HepG2 (cell line): ENCODE measurements around the gene CERS6. TPM values are rescaled to one million over a fixed set of nuclear protein-coding genes. Genes with fewer than 3 reads are reported as not detected.
A peak's percentile ranks its signal among the peaks of the same experiment; 100 is the strongest.

Experiments used
- ASH2L ChIP-seq: fragments of 300-600, 200-600 bp; sonication (generic); IDR thresholded peaks from 2 replicates; pipeline ENCODE4 v1.7.0; 2017; ENCODE audit warnings: low read depth, mild to moderate bottlenecking, moderate library complexity, mixed read lengths, low read length; ENCODE audit not compliant: insufficient read length
- ELF1 ChIP-seq: sonication (generic); formaldehyde crosslinking; IDR thresholded peaks from 2 replicates; pipeline ENCODE4 v1.4.0; 2020; ENCODE audit warnings: missing genetic modification reagents
- FOSL2 ChIP-seq: sonication (generic); formaldehyde crosslinking; IDR thresholded peaks from 2 replicates; pipeline ENCODE4 v1.4.0; 2020; ENCODE audit warnings: missing genetic modification reagents
- IKZF4 ChIP-seq: sonication (generic); formaldehyde crosslinking; IDR thresholded peaks from 2 replicates; pipeline ENCODE4 v1.5.1; 2020; ENCODE audit warnings: borderline replicate concordance, mild to moderate bottlenecking, low read depth, missing genetic modification reagents; ENCODE audit errors: not compliant biosample characterization
- KLF6 ChIP-seq: IDR thresholded peaks from 2 replicates; pipeline ENCODE4 v1.8.0; 2016; ENCODE audit warnings: missing biosample characterization, missing genetic modification reagents
- MTERF4 ChIP-seq: sonication (generic); formaldehyde crosslinking; IDR thresholded peaks from 2 replicates; pipeline ENCODE4 v1.8.0; 2023; ENCODE audit warnings: mild to moderate bottlenecking, missing genetic modification reagents
- MYC ChIP-seq: sonication (generic); formaldehyde crosslinking; IDR thresholded peaks from 2 replicates; pipeline ENCODE4 v1.9.0; 2021; ENCODE audit warnings: missing genetic modification reagents, borderline replicate concordance
- REXO4 ChIP-seq: sonication (generic); formaldehyde crosslinking; IDR thresholded peaks from 2 replicates; pipeline ENCODE4 v1.8.0; 2022; ENCODE audit warnings: missing genetic modification reagents, mild to moderate bottlenecking, borderline replicate concordance
- RXRA ChIP-seq: sonication (generic); formaldehyde crosslinking; IDR thresholded peaks from 2 replicates; pipeline ENCODE4 v1.5.1; 2020; ENCODE audit warnings: missing genetic modification reagents
- SMARCC2 ChIP-seq: fragments of 450-650 bp; IDR thresholded peaks from 2 replicates; pipeline ENCODE4 v1.6.1; 2017; ENCODE audit warnings: antibody characterized with exemption, mild to moderate bottlenecking
- SP4 ChIP-seq: sonication (generic); formaldehyde crosslinking; IDR thresholded peaks from 2 replicates; pipeline ENCODE4 v1.8.1; 2023; ENCODE audit warnings: mild to moderate bottlenecking, missing genetic modification reagents
- SSRP1 ChIP-seq: IDR thresholded peaks from 2 replicates; pipeline ENCODE4 v1.6.1; 2016; ENCODE audit warnings: control low read depth
- ZNF124 ChIP-seq: sonication (generic); formaldehyde crosslinking; IDR thresholded peaks from 2 replicates; pipeline ENCODE4 v1.4.0; 2020; ENCODE audit warnings: missing genetic modification reagents
- ZNF772 ChIP-seq: sonication (generic); formaldehyde crosslinking; IDR thresholded peaks from 2 replicates; pipeline ENCODE4 v1.5.0; 2020; ENCODE audit warnings: mild to moderate bottlenecking, missing genetic modification reagents
- ZNF790 ChIP-seq: sonication (generic); formaldehyde crosslinking; IDR thresholded peaks from 2 replicates; pipeline ENCODE4 v1.8.0; 2022; ENCODE audit warnings: missing genetic modification reagents, mild to moderate bottlenecking, borderline replicate concordance
- ZUFSP ChIP-seq: sonication (generic); formaldehyde crosslinking; IDR thresholded peaks from 2 replicates; pipeline ENCODE4 v1.9.0; 2021; ENCODE audit warnings: missing genetic modification reagents, mild to moderate bottlenecking, borderline replicate concordance
- polyA plus RNA-seq, 8 experiments: library from polyadenylated mRNA; depleted of rRNA in 3 of 8; stranded (reverse) in 7 of 8; unstranded in 1 of 8; fragments of >200 nt; fragmentation: Illumina TruSeq in 4 of 8; extraction: Trizol in 4 of 8; gene quantifications; 2 replicates each; pipeline versions ENCODE4 v1.2.1 to v1.2.3, GENCODE V29; 2011 to 2016; ENCODE audit warnings: low read depth in 4 of 8, missing spikeins in 1 of 8, mixed read lengths in 1 of 8; ENCODE audit not compliant: insufficient read depth in 1 of 8
- total RNA-seq, 5 experiments: library from RNA; depleted of rRNA; stranded (reverse); fragments of >200 nt; fragmentation: Illumina TruSeq; extraction: Trizol; gene quantifications; 2 replicates each; pipeline ENCODE4 v1.2.3, GENCODE V29; 2016; ENCODE audit warnings: low read depth in 1 of 5
- TF ChIP-seq, protein P1 (sequence below): sonication (generic); formaldehyde crosslinking; IDR thresholded peaks from 2 replicates; pipeline ENCODE4 v1.4.0; 2020; ENCODE audit warnings: missing genetic modification reagents
- TF ChIP-seq, protein P2 (sequence below): sonication (generic); formaldehyde crosslinking; IDR thresholded peaks from 2 replicates; pipeline ENCODE4 v1.5.0; 2020; ENCODE audit warnings: mild to moderate bottlenecking, missing genetic modification reagents

CERS6 gene
- total and polyA plus RNA-seq, 2 of the 13 experiments (the other 11 are each of a cell fraction or from before 2014, with no cell fraction given) = 10.1 to 20.3 TPM

DNA sequence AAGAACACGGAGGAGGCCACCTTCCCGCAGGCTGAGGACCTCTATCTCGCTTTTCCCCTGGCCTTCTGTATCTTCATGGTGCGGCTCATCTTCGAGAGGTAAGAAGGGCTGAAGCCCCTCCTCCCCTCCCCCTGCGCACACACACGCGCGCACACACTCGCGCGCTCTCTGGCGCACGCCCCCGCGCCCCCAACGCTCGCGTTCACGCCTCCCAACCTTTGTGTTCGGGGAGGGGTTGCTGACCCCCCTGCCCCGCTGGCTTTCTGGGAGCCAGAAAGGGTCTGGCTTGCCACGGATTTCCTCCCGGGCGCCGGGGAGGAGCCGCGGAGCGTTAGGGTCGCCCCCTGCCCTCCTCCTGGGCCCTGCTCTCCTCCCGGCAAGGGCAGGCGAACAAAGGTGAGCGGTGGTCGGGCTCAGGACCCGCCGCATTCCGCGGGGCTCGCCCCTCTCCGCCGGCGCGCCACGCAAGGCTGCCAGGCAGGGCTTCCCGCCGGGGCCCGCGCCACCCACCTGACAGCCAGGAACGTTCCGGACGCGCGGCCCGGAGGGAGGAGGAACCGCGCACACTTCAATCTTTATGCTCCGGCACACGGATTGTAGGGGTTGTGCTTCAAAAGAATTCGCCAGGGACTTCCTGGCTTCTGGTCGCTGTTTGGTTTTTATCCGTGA, 583 bp downstream of the CERS6 start (continued):
- TF ChIP-seq, protein P1, sequence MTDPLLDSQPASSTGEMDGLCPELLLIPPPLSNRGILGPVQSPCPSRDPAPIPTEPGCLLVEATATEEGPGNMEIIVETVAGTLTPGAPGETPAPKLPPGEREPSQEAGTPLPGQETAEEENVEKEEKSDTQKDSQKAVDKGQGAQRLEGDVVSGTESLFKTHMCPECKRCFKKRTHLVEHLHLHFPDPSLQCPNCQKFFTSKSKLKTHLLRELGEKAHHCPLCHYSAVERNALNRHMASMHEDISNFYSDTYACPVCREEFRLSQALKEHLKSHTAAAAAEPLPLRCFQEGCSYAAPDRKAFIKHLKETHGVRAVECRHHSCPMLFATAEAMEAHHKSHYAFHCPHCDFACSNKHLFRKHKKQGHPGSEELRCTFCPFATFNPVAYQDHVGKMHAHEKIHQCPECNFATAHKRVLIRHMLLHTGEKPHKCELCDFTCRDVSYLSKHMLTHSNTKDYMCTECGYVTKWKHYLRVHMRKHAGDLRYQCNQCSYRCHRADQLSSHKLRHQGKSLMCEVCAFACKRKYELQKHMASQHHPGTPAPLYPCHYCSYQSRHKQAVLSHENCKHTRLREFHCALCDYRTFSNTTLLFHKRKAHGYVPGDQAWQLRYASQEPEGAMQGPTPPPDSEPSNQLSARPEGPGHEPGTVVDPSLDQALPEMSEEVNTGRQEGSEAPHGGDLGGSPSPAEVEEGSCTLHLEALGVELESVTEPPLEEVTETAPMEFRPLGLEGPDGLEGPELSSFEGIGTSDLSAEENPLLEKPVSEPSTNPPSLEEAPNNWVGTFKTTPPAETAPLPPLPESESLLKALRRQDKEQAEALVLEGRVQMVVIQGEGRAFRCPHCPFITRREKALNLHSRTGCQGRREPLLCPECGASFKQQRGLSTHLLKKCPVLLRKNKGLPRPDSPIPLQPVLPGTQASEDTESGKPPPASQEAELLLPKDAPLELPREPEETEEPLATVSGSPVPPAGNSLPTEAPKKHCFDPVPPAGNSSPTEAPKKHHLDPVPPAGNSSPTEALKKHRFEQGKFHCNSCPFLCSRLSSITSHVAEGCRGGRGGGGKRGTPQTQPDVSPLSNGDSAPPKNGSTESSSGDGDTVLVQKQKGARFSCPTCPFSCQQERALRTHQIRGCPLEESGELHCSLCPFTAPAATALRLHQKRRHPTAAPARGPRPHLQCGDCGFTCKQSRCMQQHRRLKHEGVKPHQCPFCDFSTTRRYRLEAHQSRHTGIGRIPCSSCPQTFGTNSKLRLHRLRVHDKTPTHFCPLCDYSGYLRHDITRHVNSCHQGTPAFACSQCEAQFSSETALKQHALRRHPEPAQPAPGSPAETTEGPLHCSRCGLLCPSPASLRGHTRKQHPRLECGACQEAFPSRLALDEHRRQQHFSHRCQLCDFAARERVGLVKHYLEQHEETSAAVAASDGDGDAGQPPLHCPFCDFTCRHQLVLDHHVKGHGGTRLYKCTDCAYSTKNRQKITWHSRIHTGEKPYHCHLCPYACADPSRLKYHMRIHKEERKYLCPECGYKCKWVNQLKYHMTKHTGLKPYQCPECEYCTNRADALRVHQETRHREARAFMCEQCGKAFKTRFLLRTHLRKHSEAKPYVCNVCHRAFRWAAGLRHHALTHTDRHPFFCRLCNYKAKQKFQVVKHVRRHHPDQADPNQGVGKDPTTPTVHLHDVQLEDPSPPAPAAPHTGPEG (CRISPR knock-in tag) = no peak
- TF ChIP-seq SP4 (CRISPR knock-in tag) (peak; percentile 60; the same call in 1 of the 2 replicates), ZNF772 (CRISPR knock-in tag) (no peak; the same call in 1 of the 2 replicates), KLF6 (CRISPR knock-in tag) (no peak; the same call in 1 of the 2 replicates), FOSL2 (CRISPR knock-in tag) (0 out of 2 replicates have a peak, but pooled peaks have one; percentile 13), ASH2L (peak; percentile 85), REXO4 (CRISPR knock-in tag) (no peak), IKZF4 (CRISPR knock-in tag) (peak; percentile 39), ZUFSP (CRISPR knock-in tag) (no peak), ZNF790 (CRISPR knock-in tag) (no peak), SMARCC2 (no peak), ZNF124 (peak; percentile 74), ELF1 (CRISPR knock-in tag) (no peak), MYC (CRISPR knock-in tag) (peak; percentile 61), SSRP1 (CRISPR knock-in tag) (no peak), MTERF4 (CRISPR knock-in tag) (peak; percentile 85), RXRA (peak; percentile 62; the same call in 1 of the 2 replicates)
- TF ChIP-seq, protein P2, sequence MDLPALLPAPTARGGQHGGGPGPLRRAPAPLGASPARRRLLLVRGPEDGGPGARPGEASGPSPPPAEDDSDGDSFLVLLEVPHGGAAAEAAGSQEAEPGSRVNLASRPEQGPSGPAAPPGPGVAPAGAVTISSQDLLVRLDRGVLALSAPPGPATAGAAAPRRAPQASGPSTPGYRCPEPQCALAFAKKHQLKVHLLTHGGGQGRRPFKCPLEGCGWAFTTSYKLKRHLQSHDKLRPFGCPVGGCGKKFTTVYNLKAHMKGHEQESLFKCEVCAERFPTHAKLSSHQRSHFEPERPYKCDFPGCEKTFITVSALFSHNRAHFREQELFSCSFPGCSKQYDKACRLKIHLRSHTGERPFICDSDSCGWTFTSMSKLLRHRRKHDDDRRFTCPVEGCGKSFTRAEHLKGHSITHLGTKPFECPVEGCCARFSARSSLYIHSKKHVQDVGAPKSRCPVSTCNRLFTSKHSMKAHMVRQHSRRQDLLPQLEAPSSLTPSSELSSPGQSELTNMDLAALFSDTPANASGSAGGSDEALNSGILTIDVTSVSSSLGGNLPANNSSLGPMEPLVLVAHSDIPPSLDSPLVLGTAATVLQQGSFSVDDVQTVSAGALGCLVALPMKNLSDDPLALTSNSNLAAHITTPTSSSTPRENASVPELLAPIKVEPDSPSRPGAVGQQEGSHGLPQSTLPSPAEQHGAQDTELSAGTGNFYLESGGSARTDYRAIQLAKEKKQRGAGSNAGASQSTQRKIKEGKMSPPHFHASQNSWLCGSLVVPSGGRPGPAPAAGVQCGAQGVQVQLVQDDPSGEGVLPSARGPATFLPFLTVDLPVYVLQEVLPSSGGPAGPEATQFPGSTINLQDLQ = no peak
